ENCODE measurements around the gene OR6J1.
"Not testable (repeated sequence)": the region's sequence is repeated elsewhere in the genome, so short reads cannot be mapped to it uniquely, and the experiment has no call there.

The OR6J1 gene

GRCh38 chr14:22650046-22650739 is 6.0 kb upstream of the OR6J1 start:
- no peak for DNase-seq

- DNase-seq, result no peak
Observed at GRCh38 chr14:22648506-22648905, 4.4 kb upstream of the OR6J1 start.

GRCh38 chr14:22646570-22647254 is 2.6 kb upstream of the OR6J1 start:
- DNase-seq, result no peak

GRCh38 chr14:22641846-22642245 is 2.3 kb downstream of the OR6J1 start:
- DNase-seq, result no peak

GRCh38 chr14:22640192-22640591 is 4.0 kb downstream of the OR6J1 start:
- DNase-seq, result no peak

GRCh38 chr14:22635980-22636379 is 8.2 kb downstream of the OR6J1 start:
- not testable (repeated sequence) for DNase-seq

GRCh38 chr14:22634233-22634900 is 9.8 kb downstream of the OR6J1 start:
- no peak for DNase-seq

GRCh38 chr14:22630486-22630885 is 13.7 kb downstream of the OR6J1 start:
- no peak for DNase-seq

GRCh38 chr14:22630066-22630465 is 14.1 kb downstream of the OR6J1 start:
- no peak for DNase-seq

GRCh38 chr14:22629361-22629760 is 14.8 kb downstream of the OR6J1 start:
- DNase-seq, result no peak

GRCh38 chr14:22627506-22628263 is 16.5 kb downstream of the OR6J1 start:
- no peak for DNase-seq

- no peak for DNase-seq
Observed at GRCh38 chr14:22626590-22626989, 17.6 kb downstream of the OR6J1 start.

GRCh38 chr14:22623047-22623446 is 21.1 kb downstream of the OR6J1 start:
- no peak for DNase-seq

- no peak for DNase-seq
Observed at GRCh38 chr14:22622255-22622654, 21.9 kb downstream of the OR6J1 start.

- not testable (repeated sequence) for DNase-seq
Observed at GRCh38 chr14:22615765-22616164, 28.4 kb downstream of the OR6J1 start.

- no peak for DNase-seq
Observed at GRCh38 chr14:22614240-22614799, 29.8 kb downstream of the OR6J1 start.

GRCh38 chr14:22613736-22614239 is 30.4 kb downstream of the OR6J1 start:
- DNase-seq, result no peak

GRCh38 chr14:22613106-22613695 is 31.0 kb downstream of the OR6J1 start:
- DNase-seq, result no peak

- no peak for DNase-seq
Observed at GRCh38 chr14:22610931-22611330, 33.2 kb downstream of the OR6J1 start.

GRCh38 chr14:22607291-22607690 is 36.9 kb downstream of the OR6J1 start:
- DNase-seq, result no peak

GRCh38 chr14:22606380-22606779 is 37.8 kb downstream of the OR6J1 start:
- DNase-seq, result no peak

- DNase-seq, result no peak
Observed at GRCh38 chr14:22602862-22603261, 41.3 kb downstream of the OR6J1 start.
